ENCODE data around the gene AKR1A1. TPM values are rescaled to one million over a fixed set of nuclear protein-coding genes. Genes with fewer than 3 reads are reported as not detected.
"Not testable (repeated sequence)": the region's sequence is repeated elsewhere in the genome, so short reads cannot be mapped to it uniquely, and the experiment has no call there.

AKR1A1 gene
- total RNA-seq, 1 experiment from 2014 or later = 94.9 TPM

DNA sequence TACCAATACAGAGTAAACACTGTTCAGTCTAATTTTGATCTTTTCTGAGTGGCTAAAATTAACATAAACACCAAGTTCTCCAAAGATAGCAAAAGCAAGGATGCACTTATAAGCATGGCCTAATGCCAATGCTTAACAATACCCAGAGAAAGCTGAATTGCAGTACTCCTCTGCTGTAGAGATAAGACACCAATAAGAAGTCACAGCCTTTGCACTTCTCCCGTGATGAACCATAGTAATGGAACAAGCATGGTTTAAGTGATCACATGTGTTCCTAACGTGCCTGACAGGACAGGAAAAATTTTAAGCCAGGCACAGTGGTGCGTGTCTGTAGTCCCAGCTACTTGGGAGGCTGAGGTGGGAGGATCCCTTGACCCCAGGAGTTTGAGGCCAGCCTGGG is 34.6 kb upstream of the AKR1A1 start:
- H3K4me2 ChIP-seq (ENCODE audit: low read length) = no peak overlapping the region
- no peak overlapping the region for H2AFZ ChIP-seq (ENCODE audit: low read length)
- H3F3A ChIP-seq (ENCODE audit: low read length, unreplicated experiment) = no peaks in the 10 kb centered on the region
- CTCF ChIA-PET = no interaction called here
- peaks cover 63% of the 10 kb centered on the region for H3K36me3 ChIP-seq (ENCODE audit: low read depth, low read length)
- BruUV-seq (replicated peaks) = no TSS peak
- no peak overlapping the region for H3K9ac ChIP-seq (ENCODE audit: low read length)
- H3K27ac ChIP-seq (ENCODE audit: low read length) = no peak overlapping the region
- H3K27me3 ChIP-seq (ENCODE audit: low read length) = no peaks in the 10 kb centered on the region
- TF ChIP-seq, protein P1, sequence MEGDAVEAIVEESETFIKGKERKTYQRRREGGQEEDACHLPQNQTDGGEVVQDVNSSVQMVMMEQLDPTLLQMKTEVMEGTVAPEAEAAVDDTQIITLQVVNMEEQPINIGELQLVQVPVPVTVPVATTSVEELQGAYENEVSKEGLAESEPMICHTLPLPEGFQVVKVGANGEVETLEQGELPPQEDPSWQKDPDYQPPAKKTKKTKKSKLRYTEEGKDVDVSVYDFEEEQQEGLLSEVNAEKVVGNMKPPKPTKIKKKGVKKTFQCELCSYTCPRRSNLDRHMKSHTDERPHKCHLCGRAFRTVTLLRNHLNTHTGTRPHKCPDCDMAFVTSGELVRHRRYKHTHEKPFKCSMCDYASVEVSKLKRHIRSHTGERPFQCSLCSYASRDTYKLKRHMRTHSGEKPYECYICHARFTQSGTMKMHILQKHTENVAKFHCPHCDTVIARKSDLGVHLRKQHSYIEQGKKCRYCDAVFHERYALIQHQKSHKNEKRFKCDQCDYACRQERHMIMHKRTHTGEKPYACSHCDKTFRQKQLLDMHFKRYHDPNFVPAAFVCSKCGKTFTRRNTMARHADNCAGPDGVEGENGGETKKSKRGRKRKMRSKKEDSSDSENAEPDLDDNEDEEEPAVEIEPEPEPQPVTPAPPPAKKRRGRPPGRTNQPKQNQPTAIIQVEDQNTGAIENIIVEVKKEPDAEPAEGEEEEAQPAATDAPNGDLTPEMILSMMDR (conservative IDR thresholded peaks at IDR 0.05; ENCODE audit: low read depth, low read length) = no peak
- TF ChIP-seq EZH2phosphoT487 (IDR thresholded peaks at IDR 0.05; ENCODE audit: borderline replicate concordance, low read length) = no peak
- no peak for TF ChIP-seq EZH2 (IDR thresholded peaks at IDR 0.05; ENCODE audit: low read length, unreplicated experiment)
- no peak overlapping the region for H3K4me3 ChIP-seq (ENCODE audit: low read length)
- intact Hi-C loops (cut with micrococcal nuclease) = no loop called here
- ATAC-seq = no peak
- no peaks in the 10 kb centered on the region for H3K9me2 ChIP-seq (replicated peaks; ENCODE audit: low read length)
- no peaks in the 10 kb centered on the region for H3K9me3 ChIP-seq (ENCODE audit: low read length)
- POLR2A ChIA-PET (ENCODE audit: unreplicated experiment) = no interaction called here
- peaks cover 52% of the 10 kb centered on the region for H4K20me1 ChIP-seq (ENCODE audit: low read length)
- no peak for DNase-seq
- H3K4me1 ChIP-seq (ENCODE audit: insufficient read depth, low read length) = peaks cover 22% of the 10 kb centered on the region
- peaks cover 61% of the 10 kb centered on the region for H3K79me2 ChIP-seq (ENCODE audit: low read length)

GRCh38 chr1:45516465-45516864 is 34.2 kb upstream of the AKR1A1 start:
- Histone ChIP-seq H3K9me2 (replicated peaks; ENCODE audit: low read length) (no peaks in the 10 kb centered on the region), H3K79me2 (ENCODE audit: low read length) (peaks cover 65% of the 10 kb centered on the region), H3K4me1 (ENCODE audit: insufficient read depth, low read length) (peaks cover 22% of the 10 kb centered on the region), H3K9me3 (ENCODE audit: low read length) (no peaks in the 10 kb centered on the region), H3K27me3 (ENCODE audit: low read length) (no peaks in the 10 kb centered on the region), H3K36me3 (ENCODE audit: low read depth, low read length) (peaks cover 59% of the 10 kb centered on the region), H3K9ac (ENCODE audit: low read length) (no peak overlapping the region), H3K4me3 (ENCODE audit: low read length) (no peak overlapping the region), H3K27ac (ENCODE audit: low read length) (no peak overlapping the region), H2AFZ (ENCODE audit: low read length) (no peak overlapping the region), H3F3A (ENCODE audit: low read length, unreplicated experiment) (no peaks in the 10 kb centered on the region), H4K20me1 (ENCODE audit: low read length) (peaks cover 56% of the 10 kb centered on the region), H3K4me2 (ENCODE audit: low read length) (no peak overlapping the region)
- POLR2A ChIA-PET (ENCODE audit: unreplicated experiment) = no interaction called here
- CTCF ChIA-PET = no interaction called here
- no peak for ATAC-seq
- intact Hi-C loops (cut with micrococcal nuclease) = no loop called here
- BruUV-seq (replicated peaks) = no TSS peak
- TF ChIP-seq, protein P1 (conservative IDR thresholded peaks at IDR 0.05; ENCODE audit: low read depth, low read length) = no peak
- TF ChIP-seq EZH2phosphoT487 (IDR thresholded peaks at IDR 0.05; ENCODE audit: borderline replicate concordance, low read length) (no peak), EZH2 (IDR thresholded peaks at IDR 0.05; ENCODE audit: low read length, unreplicated experiment) (no peak)
- DNase-seq = peak; percentile 38

GRCh38 chr1:45518366-45518765 is 32.3 kb upstream of the AKR1A1 start:
- H2AFZ ChIP-seq (ENCODE audit: low read length); intact Hi-C loops (cut with micrococcal nuclease); H3F3A ChIP-seq (ENCODE audit: low read length, unreplicated experiment); BruUV-seq (replicated peaks); H3K9ac ChIP-seq (ENCODE audit: low read length); H3K9me2 ChIP-seq (replicated peaks; ENCODE audit: low read length); DNase-seq; H3K9me3 ChIP-seq (ENCODE audit: low read length); H3K27ac ChIP-seq (ENCODE audit: low read length); CTCF ChIA-PET; H3K27me3 ChIP-seq (ENCODE audit: low read length); ATAC-seq: not testable (repeated sequence)
- Histone ChIP-seq H3K79me2 (ENCODE audit: low read length) (peaks cover 71% of the 10 kb centered on the region), H3K4me1 (ENCODE audit: insufficient read depth, low read length) (peaks cover 36% of the 10 kb centered on the region), H3K4me3 (ENCODE audit: low read length) (peak overlapping the region; percentile 99), H3K36me3 (ENCODE audit: low read depth, low read length) (peaks cover 46% of the 10 kb centered on the region), H3K4me2 (ENCODE audit: low read length) (peak overlapping the region; percentile 93), H4K20me1 (ENCODE audit: low read length) (peaks cover 57% of the 10 kb centered on the region)
- POLR2A ChIA-PET (ENCODE audit: unreplicated experiment) = interaction anchor here (0.6 kb wide), 3 partner anchors 40 to 624 kb away, joined by 3 to 13 read pairs (median 3); no protein-coding TSS in a partner anchor

Data from PC-3 (cell line).